ENCODE data around the gene PRKCH. TPM values are rescaled to one million over a fixed set of nuclear protein-coding genes. Genes with fewer than 3 reads are reported as not detected.

PRKCH gene
- total and polyA plus RNA-seq, 2 donors (not counting 3 experiments of a cell fraction or from before 2014, with no cell fraction given): 97.7 to 103 TPM

- H2AFZ ChIP-seq (ENCODE audit: low read depth, low read length): no peak overlapping the region
- ChIA-PET CTCF (interaction anchor here (0.7 to 3.6 kb wide), 6 partner anchors 11 to 152 kb away, joined by 3 to 13 read pairs (median 3); no protein-coding TSS in a partner anchor), POLR2A (no interaction called here)
- no peak overlapping the region for H3K27ac ChIP-seq (ENCODE audit: insufficient read depth, low read depth, low read length)
- intact Hi-C loops (cut with micrococcal nuclease) (no loop called here), dilution Hi-C loops (cut with MboI; ENCODE audit: extremely low pct_ligation_motif_present, low sequenced_read_pairs) (no loop called here)
- H3K9ac ChIP-seq (replicated peaks; ENCODE audit: extremely low read depth, insufficient read depth, low read length): no peak overlapping the region
- peaks cover 30% of the 10 kb centered on the region for H3K4me1 ChIP-seq (ENCODE audit: control insufficient read depth, extremely low read depth, insufficient read depth, low read length)
- H4K20me1 ChIP-seq (replicated peaks; ENCODE audit: control insufficient read depth, extremely low read depth, insufficient read depth, low read length): no peaks in the 10 kb centered on the region
- H3K9me3 ChIP-seq (replicated peaks; ENCODE audit: control insufficient read depth, insufficient read depth, low read length): no peaks in the 10 kb centered on the region
- no peaks in the 10 kb centered on the region for H3K79me2 ChIP-seq (ENCODE audit: control insufficient read depth, insufficient read depth, low read length)
- no peaks in the 10 kb centered on the region for H3K27me3 ChIP-seq (ENCODE audit: control insufficient read depth in 2 of 2, insufficient read depth in 2 of 2, low read length in 2 of 2)
- no TSS peak for BruUV-seq (replicated peaks)
- H3K9me1 ChIP-seq (replicated peaks; ENCODE audit: control insufficient read depth, extremely low read depth, insufficient read depth, low read length): no peaks in the 10 kb centered on the region
- TF ChIP-seq JUN (IDR thresholded peaks at IDR 0.05; ENCODE audit: borderline replicate concordance, insufficient read depth, insufficient read length, low read depth) (no peak), POLR2A (IDR thresholded peaks at IDR 0.05; ENCODE audit: low read depth, low read length) (no peak), MYC (IDR thresholded peaks at IDR 0.05; ENCODE audit: low read depth, low read length) (no peak), CTCF (IDR thresholded peaks at IDR 0.05; ENCODE audit: extremely low read depth in 1 of 2, insufficient read depth in 1 of 2, low read depth in 1 of 2, low read length in 2 of 2) (no peak), EZH2 (IDR thresholded peaks at IDR 0.05; ENCODE audit: borderline replicate concordance, low read depth, low read length, severe bottlenecking) (no peak), MAX (IDR thresholded peaks at IDR 0.05; ENCODE audit: insufficient read depth, insufficient read length) (no peak), FOS (IDR thresholded peaks at IDR 0.05; ENCODE audit: borderline replicate concordance, insufficient read depth, low read length) (no peak), GATA2 (IDR thresholded peaks at IDR 0.05; ENCODE audit: insufficient read depth, insufficient read length, low read depth, low read length) (no peak), POLR2AphosphoS5 (IDR thresholded peaks at IDR 0.05; ENCODE audit: insufficient read depth, low read depth, low read length) (no peak)
- peaks cover 5 to 7% of the 10 kb centered on the region in 2 experiments for H3K36me3 ChIP-seq (ENCODE audit: control insufficient read depth in 2 of 2, extremely low read depth in 1 of 2, insufficient read depth in 2 of 2, low read length in 2 of 2)
- no peak overlapping the region for H3K4me3 ChIP-seq (replicated peaks in 1 of 3; ENCODE audit: insufficient read depth in 1 of 3, low read depth in 1 of 3, low read length in 3 of 3)
- no peak overlapping the region for H3K4me2 ChIP-seq (ENCODE audit: insufficient read depth, low read length)
- FAIRE-seq: no peak
- no peak for DNase-seq (ENCODE audit: low read depth, low spot score)
Measured at GRCh38 chr14:61501714-61502458, 180.5 kb downstream of the PRKCH start.
